Thyroid gland (tissue), 4 donors: ENCODE measurements around the gene MTF2. TPM values are rescaled to one million over a fixed set of nuclear protein-coding genes. Genes with fewer than 3 reads are reported as not detected.

Source experiments
- DNase-seq, 2 donors: peaks; one replicate each; pipeline ENCODE4 v3.0.0-alpha.2; 2019
- H3K27ac ChIP-seq, 3 donors: fragments of 200-600 bp; sonication (generic); 1 replicate in 2 of 3; 2 replicates in 1 of 3; pipeline ENCODE4 v1.5.1; 2016 to 2019; ENCODE audit warnings: mild to moderate bottlenecking in 1 of 3, moderate library complexity in 1 of 3
- H3K27me3 ChIP-seq: fragments of 200-600 bp; sonication (generic); one replicate; pipeline ENCODE4 v1.5.1; 2019
- H3K36me3 ChIP-seq, 2 donors: fragments of 200-600 bp; sonication (generic); one replicate each; pipeline ENCODE4 v1.5.1; 2016 to 2019
- H3K4me1 ChIP-seq, 2 donors: fragments of 200-600 bp; sonication (generic); one replicate each; pipeline ENCODE4 v1.5.1; 2017 to 2019
- H3K4me3 ChIP-seq, 3 donors: fragments of 200-600 bp; sonication (generic); replicated peaks in 1 of 3; 1 replicate in 2 of 3; 2 replicates in 1 of 3; pipeline ENCODE4 v1.5.1; 2016; ENCODE audit warnings: mild to moderate bottlenecking in 1 of 3
- H3K9me3 ChIP-seq: fragments of 200-600 bp; sonication (generic); one replicate; pipeline ENCODE4 v1.5.1; 2017
- POLR2A ChIP-seq, 2 donors: fragments of 450-650 bp; IDR thresholded peaks; one replicate each; pipeline ENCODE4 v1.6.1; 2017; ENCODE audit warnings: antibody characterized with exemption in 2 of 2, mild to moderate bottlenecking in 2 of 2, moderate library complexity in 1 of 2
- WGBS, 2 donors: methylation state at CpG; one replicate each; pipeline ENCODE4 v1.1.5; 2017; 5-methylcytosine and 5-hydroxymethylcytosine counted together
- intact Hi-C: fragments of 100-400 bp; cut with DNase I; formaldehyde crosslinking; loops from one replicate; pipeline ENCODE4 v1.15.1; 2023
- total RNA-seq, 4 donors: library from RNA; depleted of rRNA; stranded (reverse); fragments of >200 nt; gene quantifications; one replicate each; pipeline ENCODE4 v1.2.3, GENCODE V29; 2016
- TF ChIP-seq, protein P1 (sequence below), 6 experiments: fragments of 200-600 bp in 3 of 6; fragments of 450-650 bp in 3 of 6; sonication (generic) in 3 of 6; IDR thresholded peaks; one replicate each; pipeline ENCODE4 v1.5.1; 2016 to 2019; ENCODE audit warnings: antibody characterized with exemption in 6 of 6, mild to moderate bottlenecking in 2 of 6, inconsistent platforms in 1 of 6, moderate library complexity in 1 of 6

Gene MTF2
- total RNA-seq, 4 donors from 2014 or later = 29.2 to 59.8 (median 35.0) TPM

DNA sequence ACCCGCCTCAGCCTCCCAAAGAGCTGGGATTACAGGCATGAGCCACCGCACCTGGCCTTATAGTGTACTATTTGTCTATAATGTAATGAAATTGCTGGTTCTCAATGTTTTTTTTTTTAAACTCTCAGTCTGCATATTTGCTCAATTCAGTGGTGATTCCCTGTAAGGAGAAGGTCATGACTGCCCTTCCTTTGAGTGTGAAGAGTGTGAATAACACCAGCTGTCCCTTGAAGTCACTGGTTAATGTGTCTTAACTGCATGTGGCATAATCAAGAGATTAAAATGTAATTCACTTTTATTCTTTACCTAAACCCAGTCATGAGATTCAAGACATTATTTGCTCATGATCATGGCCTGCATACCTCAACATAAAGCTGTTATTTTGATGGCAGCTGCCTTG is 30.5 kb downstream of the MTF2 start:
- WGBS, 2 donors = 95 to 98% methylated on average over 2 of the region's 2 CpGs
- Histone ChIP-seq H3K4me3 (no peak overlapping the region), H3K4me1 (peaks cover 0 to 7% of the 10 kb centered on the region in 2 donors), H3K27ac (no peak overlapping the region), H3K36me3 (no peaks in the 10 kb centered on the region), H3K27me3 (no peaks in the 10 kb centered on the region), H3K9me3 (no peaks in the 10 kb centered on the region)
- intact Hi-C loops = no loop called here
- no peak for DNase-seq
- no peak for TF ChIP-seq POLR2A (IDR thresholded peaks at IDR 0.05)
- TF ChIP-seq, protein P1, sequence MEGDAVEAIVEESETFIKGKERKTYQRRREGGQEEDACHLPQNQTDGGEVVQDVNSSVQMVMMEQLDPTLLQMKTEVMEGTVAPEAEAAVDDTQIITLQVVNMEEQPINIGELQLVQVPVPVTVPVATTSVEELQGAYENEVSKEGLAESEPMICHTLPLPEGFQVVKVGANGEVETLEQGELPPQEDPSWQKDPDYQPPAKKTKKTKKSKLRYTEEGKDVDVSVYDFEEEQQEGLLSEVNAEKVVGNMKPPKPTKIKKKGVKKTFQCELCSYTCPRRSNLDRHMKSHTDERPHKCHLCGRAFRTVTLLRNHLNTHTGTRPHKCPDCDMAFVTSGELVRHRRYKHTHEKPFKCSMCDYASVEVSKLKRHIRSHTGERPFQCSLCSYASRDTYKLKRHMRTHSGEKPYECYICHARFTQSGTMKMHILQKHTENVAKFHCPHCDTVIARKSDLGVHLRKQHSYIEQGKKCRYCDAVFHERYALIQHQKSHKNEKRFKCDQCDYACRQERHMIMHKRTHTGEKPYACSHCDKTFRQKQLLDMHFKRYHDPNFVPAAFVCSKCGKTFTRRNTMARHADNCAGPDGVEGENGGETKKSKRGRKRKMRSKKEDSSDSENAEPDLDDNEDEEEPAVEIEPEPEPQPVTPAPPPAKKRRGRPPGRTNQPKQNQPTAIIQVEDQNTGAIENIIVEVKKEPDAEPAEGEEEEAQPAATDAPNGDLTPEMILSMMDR (IDR thresholded peaks at IDR 0.05) = no peak

DNA sequence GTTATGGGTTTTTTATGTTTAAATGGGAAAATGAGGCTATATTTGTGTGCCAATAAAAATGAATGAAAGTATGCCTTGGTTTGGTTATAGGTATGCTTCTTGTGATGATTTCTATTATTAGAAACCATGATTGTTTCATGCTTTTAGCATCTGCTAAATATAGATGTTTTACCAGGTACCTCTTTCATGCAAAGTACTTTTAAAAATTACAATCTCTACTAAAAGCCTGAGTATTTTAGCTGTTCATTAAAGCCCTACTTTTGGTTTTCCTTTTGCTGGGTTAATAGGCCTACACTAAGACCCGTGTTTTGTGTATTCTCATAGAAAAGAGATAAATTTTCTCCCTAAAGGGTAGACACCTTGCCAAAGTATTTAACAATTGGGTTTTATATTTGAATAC is 32.0 kb downstream of the MTF2 start:
- TF ChIP-seq, protein P1 (IDR thresholded peaks at IDR 0.05) = no peak
- TF ChIP-seq POLR2A (IDR thresholded peaks at IDR 0.05) = no peak
- Histone ChIP-seq H3K36me3 (peaks cover 0 to under 1% of the 10 kb centered on the region in 2 donors), H3K4me3 (no peak overlapping the region), H3K27me3 (no peaks in the 10 kb centered on the region), H3K27ac (no peak overlapping the region), H3K4me1 (peaks cover 0 to 7% of the 10 kb centered on the region in 2 donors), H3K9me3 (no peaks in the 10 kb centered on the region)
- DNase-seq = no peak
- intact Hi-C loops = no loop called here
- WGBS, 2 donors = 70 to 89% methylated on average over 1 of the region's 1 CpG

DNA sequence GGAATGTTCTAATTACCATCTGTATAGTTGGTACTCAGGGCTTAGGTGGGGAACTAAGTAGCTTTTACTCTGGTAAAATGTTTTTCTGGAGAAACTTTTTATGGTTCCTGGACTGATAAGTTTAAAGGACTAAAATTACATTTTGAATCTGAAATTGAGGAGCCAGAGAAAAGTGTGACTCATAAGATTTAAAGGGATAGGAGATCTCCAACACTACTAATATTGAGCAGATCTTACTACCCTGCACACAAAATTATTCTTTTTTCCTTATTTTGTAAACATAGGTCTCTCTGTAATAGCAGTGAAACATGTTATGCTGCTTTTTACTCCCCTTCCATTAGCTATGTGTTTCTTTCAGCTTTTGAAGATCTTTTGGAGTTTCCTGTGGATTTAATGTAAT is 32.5 kb downstream of the MTF2 start:
- H3K27me3 ChIP-seq = no peaks in the 10 kb centered on the region
- no peak overlapping the region for H3K27ac ChIP-seq
- DNase-seq = no peak
- intact Hi-C loops = no loop called here
- peaks cover 0 to 7% of the 10 kb centered on the region in 2 donors for H3K4me1 ChIP-seq
- peaks cover 2 to 6% of the 10 kb centered on the region in 2 donors for H3K36me3 ChIP-seq
- no peak for TF ChIP-seq POLR2A (IDR thresholded peaks at IDR 0.05)
- TF ChIP-seq, protein P1 (IDR thresholded peaks at IDR 0.05) = no peak
- no peak overlapping the region for H3K4me3 ChIP-seq
- H3K9me3 ChIP-seq = no peaks in the 10 kb centered on the region

DNA sequence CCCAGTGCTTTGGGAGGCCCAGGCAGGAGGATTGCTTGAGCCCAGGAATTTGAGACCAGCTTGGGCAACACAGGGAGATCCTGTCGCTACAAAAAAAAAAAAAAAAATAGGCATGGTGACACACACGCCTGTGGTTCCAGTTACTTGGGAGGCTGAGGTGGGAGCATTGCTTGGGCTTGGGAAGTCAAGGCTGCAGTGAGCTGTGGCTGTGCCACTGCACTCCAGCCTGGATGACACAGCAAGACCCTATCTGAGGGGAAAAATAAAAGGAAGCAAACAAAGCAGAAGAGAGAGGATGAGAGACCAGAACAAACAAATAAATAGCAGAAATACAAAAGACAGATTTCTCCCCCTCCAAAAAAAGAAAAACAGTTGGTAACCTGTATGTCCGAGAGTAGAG is 34.0 kb downstream of the MTF2 start:
- WGBS, 2 donors = 96 to 97% methylated on average over 3 of the region's 3 CpGs
- intact Hi-C loops = no loop called here
- Histone ChIP-seq H3K4me3 (no peak overlapping the region), H3K27me3 (no peaks in the 10 kb centered on the region), H3K4me1 (peaks cover 0 to 7% of the 10 kb centered on the region in 2 donors), H3K9me3 (no peaks in the 10 kb centered on the region), H3K36me3 (peaks cover 3 to 8% of the 10 kb centered on the region in 2 donors), H3K27ac (no peak overlapping the region)
- TF ChIP-seq, protein P1 (IDR thresholded peaks at IDR 0.05) = no peak
- TF ChIP-seq POLR2A (IDR thresholded peaks at IDR 0.05) = no peak
- DNase-seq = no peak

DNA sequence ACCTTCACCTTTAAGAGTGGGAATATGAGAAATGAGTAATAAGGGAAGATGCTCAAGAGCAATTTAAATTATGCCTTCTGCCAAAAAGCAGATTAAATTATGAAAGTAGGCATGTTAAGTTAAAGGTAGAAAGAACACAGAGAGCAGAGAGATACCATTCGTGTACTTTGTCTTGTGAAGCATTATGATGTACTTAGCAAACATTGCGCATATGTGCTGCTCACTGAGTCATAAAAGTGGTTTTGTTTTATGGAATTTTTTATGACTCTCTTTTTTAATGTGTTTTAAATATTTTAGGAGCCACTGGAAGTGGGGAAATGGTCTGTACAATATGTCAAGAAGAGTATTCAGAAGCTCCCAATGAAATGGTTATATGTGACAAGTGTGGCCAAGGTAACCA is 35.3 kb downstream of the MTF2 start:
- peaks cover 0 to 7% of the 10 kb centered on the region in 2 donors for H3K4me1 ChIP-seq
- peaks cover 3 to 16% of the 10 kb centered on the region in 2 donors for H3K36me3 ChIP-seq
- no peak for DNase-seq
- intact Hi-C loops = no loop called here
- H3K4me3 ChIP-seq = no peak overlapping the region
- WGBS, 2 donors = 96 to 98% methylated on average over 2 of the region's 2 CpGs
- H3K27me3 ChIP-seq = no peaks in the 10 kb centered on the region
- H3K27ac ChIP-seq = no peak overlapping the region
- H3K9me3 ChIP-seq = no peaks in the 10 kb centered on the region
- no peak for TF ChIP-seq POLR2A (IDR thresholded peaks at IDR 0.05)
- TF ChIP-seq, protein P1 (IDR thresholded peaks at IDR 0.05) = no peak
